ENCODE measurements around the gene ANXA2R. TPM values are rescaled to one million over a fixed set of nuclear protein-coding genes. Genes with fewer than 3 reads are reported as not detected.

ANXA2R gene
- total and polyA plus RNA-seq, 9 of the 15 experiments (the other 6 are each of a cell fraction or from before 2014, with no cell fraction given), result 2.1 to 4.8 (median 3.4) TPM

- TF ChIP-seq CC2D1A (IDR thresholded peaks at IDR 0.05) (peak; percentile 93), TOE1 (IDR thresholded peaks at IDR 0.05; ENCODE audit: borderline replicate concordance) (peak; percentile 71), TOE1 (CRISPR knock-in tag; IDR thresholded peaks at IDR 0.05; ENCODE audit: borderline replicate concordance, low read depth) (no peak), ELF1 (tag; IDR thresholded peaks at IDR 0.05) (no peak), ZNF407 (IDR thresholded peaks at IDR 0.05; ENCODE audit: low read depth) (peak; percentile 66; the same call in 1 of the 2 replicates), SMC3 (conservative IDR thresholded peaks at IDR 0.05; ENCODE audit: insufficient read depth, low read depth, low read length) (peak; percentile 55), POLR2A (conservative IDR thresholded peaks at IDR 0.05) (peak; percentile 53), ETV1 (tag; conservative IDR thresholded peaks at IDR 0.05; ENCODE audit: low read depth) (peak; percentile 41), PKNOX1 (IDR thresholded peaks at IDR 0.05) (peak; percentile 29; the same call in 1 of the 2 replicates), AFF1 (IDR thresholded peaks at IDR 0.05; ENCODE audit: low read depth in 1 of 2, partially characterized antibody in 2 of 2) (peak; percentile 50 to 66), BRD9 (IDR thresholded peaks at IDR 0.05; ENCODE audit: low read depth, partially characterized antibody) (peak; percentile 99)
Measured at GRCh38 chr5:43073597-43074546, 33.8 kb upstream of the ANXA2R start (continued).

Measured in K562 (cell line).